H1 (cell line): Measurements from ENCODE around the gene THYN1. TPM values are rescaled to one million over a fixed set of nuclear protein-coding genes. Genes with fewer than 3 reads are reported as not detected.

ENCODE experiments used
- BRCA1 ChIP-seq: IDR thresholded peaks from 2 replicates; pipeline ENCODE4 v1.6.1; 2012; ENCODE audit warnings: low read depth, low read length, improper control_type of control experiment
- CHD1 ChIP-seq: IDR thresholded peaks from 2 replicates; pipeline ENCODE4 v1.6.1; 2012; ENCODE audit warnings: low read depth, low read length, improper control_type of control experiment
- EGR1 ChIP-seq: IDR thresholded peaks from 2 replicates; pipeline ENCODE4 v1.6.1; 2011; ENCODE audit warnings: low read depth, low read length, borderline replicate concordance
- polyA plus RNA-seq, 7 experiments: library from polyadenylated mRNA; depleted of rRNA in 3 of 7; stranded (reverse) in 5 of 7; unstranded in 2 of 7; fragments of >200 nt in 5 of 7; fragments of 200-250 nt in 2 of 7; gene quantifications; 1 replicate in 5 of 7; 2 replicates in 1 of 7; 4 replicates in 1 of 7; pipeline versions ENCODE4 v1.2.1 to v1.2.3, GENCODE V29; 2011 to 2013; ENCODE audit warnings: missing spikeins in 2 of 7, mixed read lengths in 2 of 7
- total RNA-seq: library from RNA; stranded (reverse); fragmentation: NEBNext Ultra II Directional; extraction: Animal tissue kit (Norgen Biotek cat#: 25700); gene quantifications from 2 replicates; pipeline ENCODE4 v1.2.1, GENCODE V29; 2021
- TF ChIP-seq, protein P1 (sequence below): fragments of 300-600 bp; sonication (generic); IDR thresholded peaks from 2 replicates; pipeline ENCODE4 v1.7.1; 2012; ENCODE audit warnings: low read length, moderate library complexity, mild to moderate bottlenecking, inconsistent platforms; ENCODE audit not compliant: insufficient replicate concordance

The THYN1 gene
- total and polyA plus RNA-seq, 2 of the 8 experiments (the other 6 are each of a cell fraction or from before 2014, with no cell fraction given), result 77.3 to 95.1 TPM

DNA sequence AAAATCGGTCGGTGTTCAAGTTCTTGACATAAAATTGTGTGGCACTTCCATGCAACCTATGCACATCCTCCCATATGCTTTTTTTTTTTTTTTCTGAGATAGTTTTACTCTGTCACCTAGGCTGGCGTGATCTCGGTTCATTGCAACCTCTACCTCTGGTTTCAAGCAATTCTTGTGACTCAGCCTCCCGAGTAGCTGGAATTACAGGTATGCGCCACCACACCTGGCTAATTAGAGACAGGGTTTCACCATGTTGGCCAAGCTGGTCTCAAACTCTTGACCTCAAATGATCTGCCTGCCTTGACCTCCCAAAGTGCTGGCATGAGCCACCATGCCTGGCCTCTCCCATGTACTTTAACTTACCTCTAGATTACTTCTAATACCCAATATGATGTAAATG lies 38.0 kb upstream of the THYN1 start (continued):
- no peak for TF ChIP-seq EGR1
- TF ChIP-seq, protein P1, sequence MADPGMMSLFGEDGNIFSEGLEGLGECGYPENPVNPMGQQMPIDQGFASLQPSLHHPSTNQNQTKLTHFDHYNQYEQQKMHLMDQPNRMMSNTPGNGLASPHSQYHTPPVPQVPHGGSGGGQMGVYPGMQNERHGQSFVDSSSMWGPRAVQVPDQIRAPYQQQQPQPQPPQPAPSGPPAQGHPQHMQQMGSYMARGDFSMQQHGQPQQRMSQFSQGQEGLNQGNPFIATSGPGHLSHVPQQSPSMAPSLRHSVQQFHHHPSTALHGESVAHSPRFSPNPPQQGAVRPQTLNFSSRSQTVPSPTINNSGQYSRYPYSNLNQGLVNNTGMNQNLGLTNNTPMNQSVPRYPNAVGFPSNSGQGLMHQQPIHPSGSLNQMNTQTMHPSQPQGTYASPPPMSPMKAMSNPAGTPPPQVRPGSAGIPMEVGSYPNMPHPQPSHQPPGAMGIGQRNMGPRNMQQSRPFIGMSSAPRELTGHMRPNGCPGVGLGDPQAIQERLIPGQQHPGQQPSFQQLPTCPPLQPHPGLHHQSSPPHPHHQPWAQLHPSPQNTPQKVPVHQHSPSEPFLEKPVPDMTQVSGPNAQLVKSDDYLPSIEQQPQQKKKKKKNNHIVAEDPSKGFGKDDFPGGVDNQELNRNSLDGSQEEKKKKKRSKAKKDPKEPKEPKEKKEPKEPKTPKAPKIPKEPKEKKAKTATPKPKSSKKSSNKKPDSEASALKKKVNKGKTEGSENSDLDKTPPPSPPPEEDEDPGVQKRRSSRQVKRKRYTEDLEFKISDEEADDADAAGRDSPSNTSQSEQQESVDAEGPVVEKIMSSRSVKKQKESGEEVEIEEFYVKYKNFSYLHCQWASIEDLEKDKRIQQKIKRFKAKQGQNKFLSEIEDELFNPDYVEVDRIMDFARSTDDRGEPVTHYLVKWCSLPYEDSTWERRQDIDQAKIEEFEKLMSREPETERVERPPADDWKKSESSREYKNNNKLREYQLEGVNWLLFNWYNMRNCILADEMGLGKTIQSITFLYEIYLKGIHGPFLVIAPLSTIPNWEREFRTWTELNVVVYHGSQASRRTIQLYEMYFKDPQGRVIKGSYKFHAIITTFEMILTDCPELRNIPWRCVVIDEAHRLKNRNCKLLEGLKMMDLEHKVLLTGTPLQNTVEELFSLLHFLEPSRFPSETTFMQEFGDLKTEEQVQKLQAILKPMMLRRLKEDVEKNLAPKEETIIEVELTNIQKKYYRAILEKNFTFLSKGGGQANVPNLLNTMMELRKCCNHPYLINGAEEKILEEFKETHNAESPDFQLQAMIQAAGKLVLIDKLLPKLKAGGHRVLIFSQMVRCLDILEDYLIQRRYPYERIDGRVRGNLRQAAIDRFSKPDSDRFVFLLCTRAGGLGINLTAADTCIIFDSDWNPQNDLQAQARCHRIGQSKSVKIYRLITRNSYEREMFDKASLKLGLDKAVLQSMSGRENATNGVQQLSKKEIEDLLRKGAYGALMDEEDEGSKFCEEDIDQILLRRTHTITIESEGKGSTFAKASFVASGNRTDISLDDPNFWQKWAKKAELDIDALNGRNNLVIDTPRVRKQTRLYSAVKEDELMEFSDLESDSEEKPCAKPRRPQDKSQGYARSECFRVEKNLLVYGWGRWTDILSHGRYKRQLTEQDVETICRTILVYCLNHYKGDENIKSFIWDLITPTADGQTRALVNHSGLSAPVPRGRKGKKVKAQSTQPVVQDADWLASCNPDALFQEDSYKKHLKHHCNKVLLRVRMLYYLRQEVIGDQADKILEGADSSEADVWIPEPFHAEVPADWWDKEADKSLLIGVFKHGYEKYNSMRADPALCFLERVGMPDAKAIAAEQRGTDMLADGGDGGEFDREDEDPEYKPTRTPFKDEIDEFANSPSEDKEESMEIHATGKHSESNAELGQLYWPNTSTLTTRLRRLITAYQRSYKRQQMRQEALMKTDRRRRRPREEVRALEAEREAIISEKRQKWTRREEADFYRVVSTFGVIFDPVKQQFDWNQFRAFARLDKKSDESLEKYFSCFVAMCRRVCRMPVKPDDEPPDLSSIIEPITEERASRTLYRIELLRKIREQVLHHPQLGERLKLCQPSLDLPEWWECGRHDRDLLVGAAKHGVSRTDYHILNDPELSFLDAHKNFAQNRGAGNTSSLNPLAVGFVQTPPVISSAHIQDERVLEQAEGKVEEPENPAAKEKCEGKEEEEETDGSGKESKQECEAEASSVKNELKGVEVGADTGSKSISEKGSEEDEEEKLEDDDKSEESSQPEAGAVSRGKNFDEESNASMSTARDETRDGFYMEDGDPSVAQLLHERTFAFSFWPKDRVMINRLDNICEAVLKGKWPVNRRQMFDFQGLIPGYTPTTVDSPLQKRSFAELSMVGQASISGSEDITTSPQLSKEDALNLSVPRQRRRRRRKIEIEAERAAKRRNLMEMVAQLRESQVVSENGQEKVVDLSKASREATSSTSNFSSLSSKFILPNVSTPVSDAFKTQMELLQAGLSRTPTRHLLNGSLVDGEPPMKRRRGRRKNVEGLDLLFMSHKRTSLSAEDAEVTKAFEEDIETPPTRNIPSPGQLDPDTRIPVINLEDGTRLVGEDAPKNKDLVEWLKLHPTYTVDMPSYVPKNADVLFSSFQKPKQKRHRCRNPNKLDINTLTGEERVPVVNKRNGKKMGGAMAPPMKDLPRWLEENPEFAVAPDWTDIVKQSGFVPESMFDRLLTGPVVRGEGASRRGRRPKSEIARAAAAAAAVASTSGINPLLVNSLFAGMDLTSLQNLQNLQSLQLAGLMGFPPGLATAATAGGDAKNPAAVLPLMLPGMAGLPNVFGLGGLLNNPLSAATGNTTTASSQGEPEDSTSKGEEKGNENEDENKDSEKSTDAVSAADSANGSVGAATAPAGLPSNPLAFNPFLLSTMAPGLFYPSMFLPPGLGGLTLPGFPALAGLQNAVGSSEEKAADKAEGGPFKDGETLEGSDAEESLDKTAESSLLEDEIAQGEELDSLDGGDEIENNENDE, result no peak
- TF ChIP-seq BRCA1, result no peak
- no peak for TF ChIP-seq CHD1
